Loucy (cell line): ENCODE measurements around the gene NPM1.

Experiments used
- H2AFZ ChIP-seq: fragments of 200-600 bp; sonication (generic); 2 replicates; pipeline ENCODE4 v1.6.0; 2016; ENCODE audit warnings: antibody characterized with exemption, mild to moderate bottlenecking, low read length, moderate library complexity
- H3F3A ChIP-seq: fragments of 200-600 bp; 2 replicates; pipeline ENCODE4 v1.6.0; 2016; ENCODE audit warnings: antibody characterized with exemption, low read depth, mild to moderate bottlenecking
- H3K27me3 ChIP-seq: fragments of 200-600 bp; sonication (generic); 2 replicates; pipeline ENCODE4 v1.6.1; 2014; ENCODE audit warnings: low read length, mild to moderate bottlenecking; ENCODE audit not compliant: insufficient read depth, poor library complexity, severe bottlenecking
- H3K36me3 ChIP-seq: fragments of 200-600 bp; sonication (generic); 2 replicates; pipeline ENCODE4 v1.6.1; 2016; ENCODE audit warnings: low read length; ENCODE audit not compliant: insufficient read depth
- H3K4me1 ChIP-seq: fragments of 200-600 bp; sonication (generic); 2 replicates; pipeline ENCODE4 v1.5.1; 2014; ENCODE audit warnings: low read length, mild to moderate bottlenecking; ENCODE audit not compliant: insufficient read depth, poor library complexity, severe bottlenecking
- H3K4me2 ChIP-seq: fragments of 200-600 bp; sonication (generic); 2 replicates; pipeline ENCODE4 v1.6.0; 2014; ENCODE audit warnings: antibody characterized with exemption, low read length, low read depth, mild to moderate bottlenecking; ENCODE audit not compliant: poor library complexity, severe bottlenecking
- H3K4me3 ChIP-seq: fragments of 200-600 bp; sonication (generic); 2 replicates; pipeline ENCODE4 v1.5.1; 2014; ENCODE audit warnings: low read length, mild to moderate bottlenecking, mixed read lengths; ENCODE audit not compliant: poor library complexity, severe bottlenecking
- H3K79me2 ChIP-seq: fragments of 200-600 bp; sonication (generic); 2 replicates; pipeline ENCODE4 v1.6.1; 2014; ENCODE audit warnings: low read length; ENCODE audit not compliant: insufficient read depth
- H3K9ac ChIP-seq: fragments of 200-600 bp; sonication (generic); 2 replicates; pipeline ENCODE4 v1.6.0; 2014; ENCODE audit warnings: mild to moderate bottlenecking, low read depth, low read length, moderate library complexity; ENCODE audit not compliant: poor library complexity, severe bottlenecking
- H3K9me2 ChIP-seq: fragments of 200-600 bp; sonication (generic); replicated peaks from 2 replicates; pipeline ENCODE4 v1.6.1; 2016; ENCODE audit warnings: low read depth, low read length, mixed read lengths
- H3K9me3 ChIP-seq: fragments of 200-600 bp; sonication (generic); 2 replicates; pipeline ENCODE4 v1.6.1; 2014; ENCODE audit warnings: mild to moderate bottlenecking, antibody characterized with exemption, low read length, low read depth; ENCODE audit not compliant: insufficient read depth
- H4K20me1 ChIP-seq: fragments of 200-600 bp; sonication (generic); 2 replicates; pipeline ENCODE4 v1.6.0; 2014; ENCODE audit warnings: antibody characterized with exemption, low read length, mild to moderate bottlenecking; ENCODE audit not compliant: insufficient read depth, poor library complexity, severe bottlenecking
- CTCF ChIP-seq: fragments of 200-600 bp; sonication (generic); conservative IDR thresholded peaks from 2 replicates; pipeline ENCODE4 v1.5.1; 2014; ENCODE audit warnings: mild to moderate bottlenecking, antibody characterized with exemption, low read length
- EZH2phosphoT487 ChIP-seq: fragments of 200-600 bp; IDR thresholded peaks from 2 replicates; pipeline ENCODE4 v1.6.1; 2018; ENCODE audit warnings: antibody characterized with exemption, mild to moderate bottlenecking, moderate library complexity, borderline replicate concordance

NPM1 gene

GRCh38 chr5:171424726-171425125 is 37.1 kb downstream of the NPM1 start:
- TF ChIP-seq EZH2phosphoT487 (no peak), CTCF (no peak)
- H3K4me3 ChIP-seq = no peak overlapping the region
- H3K9me2 ChIP-seq = no peaks in the 10 kb centered on the region
- H2AFZ ChIP-seq = no peak overlapping the region
- no peaks in the 10 kb centered on the region for H3F3A ChIP-seq
- no peaks in the 10 kb centered on the region for H3K27me3 ChIP-seq
- no peak overlapping the region for H3K4me2 ChIP-seq
- H3K9ac ChIP-seq = no peak overlapping the region
- no peaks in the 10 kb centered on the region for H3K4me1 ChIP-seq
- no peaks in the 10 kb centered on the region for H3K9me3 ChIP-seq
- no peaks in the 10 kb centered on the region for H4K20me1 ChIP-seq
- H3K79me2 ChIP-seq = no peaks in the 10 kb centered on the region
- no peaks in the 10 kb centered on the region for H3K36me3 ChIP-seq

- H3K9me2 ChIP-seq = no peaks in the 10 kb centered on the region
- H3K27me3 ChIP-seq = no peaks in the 10 kb centered on the region
- no peaks in the 10 kb centered on the region for H3K36me3 ChIP-seq
- H3K4me3 ChIP-seq = no peak overlapping the region
- no peak overlapping the region for H2AFZ ChIP-seq
- TF ChIP-seq CTCF (no peak), EZH2phosphoT487 (no peak)
- no peaks in the 10 kb centered on the region for H3K4me1 ChIP-seq
- no peaks in the 10 kb centered on the region for H3K9me3 ChIP-seq
- H3K4me2 ChIP-seq = no peak overlapping the region
- H3K9ac ChIP-seq = no peak overlapping the region
- H4K20me1 ChIP-seq = no peaks in the 10 kb centered on the region
- H3K79me2 ChIP-seq = no peaks in the 10 kb centered on the region
- no peaks in the 10 kb centered on the region for H3F3A ChIP-seq
Measured at GRCh38 chr5:171425596-171426244, 38.1 kb downstream of the NPM1 start.

GRCh38 chr5:171426266-171426665 is 38.6 kb downstream of the NPM1 start:
- Histone ChIP-seq H3K4me1 (no peaks in the 10 kb centered on the region), H3K9me3 (no peaks in the 10 kb centered on the region), H3K27me3 (no peaks in the 10 kb centered on the region), H4K20me1 (no peaks in the 10 kb centered on the region), H3K9ac (no peak overlapping the region), H2AFZ (no peak overlapping the region), H3K36me3 (no peaks in the 10 kb centered on the region), H3F3A (no peaks in the 10 kb centered on the region), H3K9me2 (no peaks in the 10 kb centered on the region), H3K4me2 (no peak overlapping the region), H3K4me3 (no peak overlapping the region), H3K79me2 (no peaks in the 10 kb centered on the region)
- no peak for TF ChIP-seq EZH2phosphoT487
- no peak for TF ChIP-seq CTCF
